HTERT RPE-1 (cell line): ENCODE results near the gene IQSEC1.

ENCODE experiments used
- in situ Hi-C: fragments of 300-500 bp; cut with MboI; formaldehyde crosslinking; loops from 4 replicates; pipeline ENCODE4 v1.14.3; 2020; ENCODE audit warnings: low sequenced_read_pairs

The IQSEC1 gene

GRCh38 chr3:13051581-13051980 lies 21.6 kb downstream of the IQSEC1 start:
- in situ Hi-C loops, result no loop called here

- in situ Hi-C loops, result no loop called here
Measured at GRCh38 chr3:13051066-13051465, 22.2 kb downstream of the IQSEC1 start.

GRCh38 chr3:13050446-13050845 lies 22.8 kb downstream of the IQSEC1 start:
- in situ Hi-C loops, result no loop called here

GRCh38 chr3:13049400-13049799 lies 23.8 kb downstream of the IQSEC1 start:
- in situ Hi-C loops, result no loop called here

- in situ Hi-C loops, result no loop called here
Measured at GRCh38 chr3:13047296-13048165, 25.7 kb downstream of the IQSEC1 start.

GRCh38 chr3:13046569-13047274 lies 26.5 kb downstream of the IQSEC1 start:
- in situ Hi-C loops, result no loop called here

GRCh38 chr3:13045904-13046568 lies 27.2 kb downstream of the IQSEC1 start:
- in situ Hi-C loops, result no loop called here

- in situ Hi-C loops, result no loop called here
Measured at GRCh38 chr3:13045241-13045903, 27.9 kb downstream of the IQSEC1 start.

GRCh38 chr3:13044496-13045240 lies 28.6 kb downstream of the IQSEC1 start:
- in situ Hi-C loops, result no loop called here

GRCh38 chr3:13043656-13044055 lies 29.6 kb downstream of the IQSEC1 start:
- in situ Hi-C loops, result no loop called here

- in situ Hi-C loops, result no loop called here
Measured at GRCh38 chr3:13042715-13043271, 30.4 kb downstream of the IQSEC1 start.

GRCh38 chr3:13042127-13042701 lies 31.0 kb downstream of the IQSEC1 start:
- in situ Hi-C loops, result no loop called here

GRCh38 chr3:13041113-13041776 lies 32.0 kb downstream of the IQSEC1 start:
- in situ Hi-C loops, result no loop called here

GRCh38 chr3:13040361-13041074 lies 32.7 kb downstream of the IQSEC1 start:
- in situ Hi-C loops, result no loop called here

GRCh38 chr3:13039213-13039896 lies 33.9 kb downstream of the IQSEC1 start:
- in situ Hi-C loops, result no loop called here

GRCh38 chr3:13037458-13038117 lies 35.6 kb downstream of the IQSEC1 start:
- in situ Hi-C loops, result no loop called here

- in situ Hi-C loops, result no loop called here
Measured at GRCh38 chr3:13034861-13035260, 38.4 kb downstream of the IQSEC1 start.
